Activated CD8-positive, alpha-beta memory T cell treated with anti-CD3 and anti-CD28 coated beads, Interleukin-2, amount 50 U/mL, for 24 hours (primary cell): Measurements from ENCODE around the gene BSND.

Experiments used
- DNase-seq: peaks from one replicate; pipeline ENCODE4 v3.0.0-alpha.2; 2020; ENCODE audit errors: extremely low read depth

Gene BSND

GRCh38 chr1:54975356-54976108, 23.2 kb upstream of the BSND start:
- no peak for DNase-seq

GRCh38 chr1:54976747-54977146, 22.0 kb upstream of the BSND start:
- DNase-seq: no peak

DNA sequence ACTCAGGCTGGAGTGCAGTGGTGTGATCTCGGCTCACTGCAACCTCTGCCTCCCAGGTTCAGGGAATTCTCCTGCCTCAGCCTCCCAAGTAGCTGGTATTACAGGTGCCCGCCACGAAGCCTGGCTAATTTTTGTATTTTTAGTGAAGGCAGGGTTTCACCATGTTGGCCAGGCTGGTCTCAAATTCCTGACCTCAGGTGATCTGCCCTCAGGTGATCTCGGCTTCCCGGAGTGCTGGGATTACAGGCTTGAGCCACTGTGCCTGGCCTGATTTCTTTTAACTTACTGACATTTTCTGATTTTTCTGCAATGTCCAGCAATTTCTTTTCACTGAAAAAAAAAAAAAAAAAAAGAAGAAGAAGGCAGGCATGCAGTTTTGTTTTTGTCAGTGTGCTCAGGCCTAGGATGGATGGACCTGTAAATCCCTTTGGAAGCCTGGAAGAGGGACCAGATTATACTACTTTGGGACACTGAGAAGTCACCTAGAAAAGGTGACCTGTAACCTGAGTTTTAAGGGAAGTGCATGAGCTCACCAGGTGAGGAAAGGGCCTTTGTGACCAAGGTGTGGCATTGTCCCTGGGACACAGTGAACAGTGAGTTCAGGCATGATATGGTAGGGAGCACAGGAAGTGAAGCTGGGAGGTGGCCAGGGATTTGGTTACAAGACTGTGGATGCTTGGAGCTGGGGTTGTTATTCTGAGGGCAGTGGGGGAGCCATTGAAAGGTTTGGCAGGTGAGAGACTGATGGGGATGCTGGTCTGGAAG, 21.0 kb upstream of the BSND start:
- DNase-seq: no peak

DNA sequence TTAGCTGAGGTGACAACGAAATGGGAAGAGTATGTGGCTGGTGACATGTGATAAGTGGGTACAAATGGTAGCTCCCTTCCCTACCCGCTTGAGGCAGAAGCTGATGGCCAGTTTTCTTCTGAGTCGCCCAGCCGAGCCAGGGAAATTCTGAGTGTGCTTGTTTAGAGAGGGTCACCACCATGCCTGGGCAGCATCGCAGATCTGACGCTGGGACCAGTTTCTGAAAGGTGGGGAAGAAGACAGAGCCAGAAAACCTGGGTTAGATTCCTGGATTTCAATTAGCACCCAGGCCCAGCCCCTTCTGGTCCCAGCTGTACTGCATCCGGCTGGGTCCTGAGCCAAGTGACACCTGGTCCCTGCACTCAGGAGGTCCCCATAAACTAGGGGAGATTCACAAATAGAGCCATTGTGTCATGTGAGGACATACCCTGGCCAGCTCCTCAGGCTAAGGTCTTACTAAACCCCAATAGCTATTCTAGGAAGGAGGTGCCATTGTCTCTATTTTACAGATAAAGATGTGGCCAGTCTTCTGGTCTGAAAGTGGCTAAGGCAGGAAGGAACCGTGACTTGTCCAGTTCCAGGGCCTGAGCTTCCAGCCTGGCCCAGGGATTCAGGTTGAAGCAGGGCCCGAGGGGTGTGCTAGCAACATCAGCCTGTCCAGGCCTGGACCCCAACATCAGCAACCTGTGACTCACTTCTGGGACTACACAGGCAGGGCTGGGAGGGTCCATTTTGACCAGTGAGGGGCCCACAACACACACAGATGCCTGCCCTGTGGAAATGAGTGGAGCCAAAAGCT, 20.0 kb upstream of the BSND start:
- DNase-seq: no peak

DNA sequence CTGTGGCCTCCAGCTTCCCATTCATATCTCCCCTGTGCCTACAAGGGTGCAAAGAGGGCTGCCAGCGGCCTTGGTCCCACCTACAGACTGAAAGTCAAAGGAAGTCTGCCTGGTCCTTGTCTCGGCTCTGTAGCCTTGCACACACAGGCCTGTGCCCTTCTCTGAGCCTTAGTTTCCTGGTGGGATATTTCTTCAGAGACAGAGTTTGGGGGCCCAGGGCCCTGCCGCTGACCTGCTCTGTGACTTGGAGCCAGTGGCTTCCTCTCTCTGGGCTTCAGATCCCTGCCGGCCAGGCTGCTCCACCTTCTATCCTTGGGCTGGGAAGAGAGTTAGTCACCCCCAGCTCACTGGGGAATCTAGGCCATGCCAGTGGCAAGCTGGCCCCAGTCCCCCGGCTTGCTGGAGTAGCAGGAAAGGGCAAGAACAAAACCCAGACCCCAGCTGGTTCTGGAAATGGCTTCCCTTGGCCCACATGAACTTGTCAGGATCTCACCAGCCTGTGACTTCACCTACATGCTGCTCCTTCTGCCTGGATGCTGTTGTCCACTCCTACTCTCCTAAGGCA, 19.3 kb upstream of the BSND start:
- DNase-seq: no peak

GRCh38 chr1:54980046-54980527, 18.6 kb upstream of the BSND start:
- DNase-seq: no peak

GRCh38 chr1:54980528-54981241, 18.0 kb upstream of the BSND start, which contains the start of gene TMEM61:
Gene TMEM61 (plus strand): TSS chr1:54980628. CDS start chr1:54981066, 438 bp downstream.
- no peak for DNase-seq

DNA sequence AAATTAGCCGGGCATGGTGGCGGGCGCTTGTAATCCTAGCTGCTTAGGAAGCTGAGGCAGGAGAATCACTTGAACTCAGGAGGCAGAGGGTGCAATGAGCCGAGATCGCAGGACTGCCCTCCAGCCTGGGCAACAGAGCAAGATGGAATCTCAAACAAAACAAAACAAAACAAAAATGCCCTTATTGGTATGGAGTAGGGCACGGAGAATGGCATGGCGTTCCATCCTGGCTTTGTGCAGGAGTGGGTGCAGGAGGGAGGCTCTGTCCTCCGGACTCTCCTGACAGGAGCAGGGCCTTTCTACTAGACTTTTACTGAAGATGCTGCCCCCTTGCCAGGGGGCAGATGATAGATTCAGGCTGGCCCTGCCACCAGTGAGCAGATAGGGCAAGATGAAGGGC, 17.3 kb upstream of the BSND start:
- no peak for DNase-seq

GRCh38 chr1:54982739-54983138, 16.0 kb upstream of the BSND start:
- DNase-seq: no peak

DNA sequence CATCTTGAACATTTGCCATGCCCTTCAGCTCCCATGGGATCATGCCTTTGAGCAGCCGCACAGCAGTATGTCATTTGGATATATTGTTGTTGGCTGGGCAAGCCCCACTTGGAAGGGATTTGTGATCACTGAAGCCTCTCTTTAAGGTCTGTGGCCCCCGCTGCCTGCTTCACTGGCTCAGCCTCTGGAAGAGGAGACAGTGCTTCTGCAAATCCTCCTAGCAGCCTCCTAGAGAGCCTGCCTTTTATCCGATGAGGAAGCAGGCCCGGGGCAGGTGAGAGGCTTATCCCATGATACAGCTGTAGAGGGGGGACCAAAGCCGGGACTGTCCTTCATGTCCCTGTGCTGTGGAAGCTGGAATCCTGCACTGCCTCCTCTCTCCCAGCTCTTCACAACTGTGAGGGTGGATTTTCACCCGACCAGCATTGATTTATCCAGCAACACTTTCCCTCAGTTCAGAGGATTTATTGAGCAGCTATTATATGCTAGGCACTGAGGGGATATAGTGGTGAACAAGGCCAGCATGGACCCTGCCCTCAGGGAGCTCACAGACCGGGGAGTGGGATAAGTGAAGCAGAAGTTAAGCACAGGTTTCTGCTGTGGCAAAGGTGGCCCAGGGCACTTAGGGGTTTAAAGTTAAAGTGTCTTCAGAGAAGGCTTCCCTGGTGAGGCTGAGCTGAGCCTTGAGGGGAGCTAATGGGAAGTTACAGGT, 14.4 kb upstream of the BSND start:
- DNase-seq: no peak

DNA sequence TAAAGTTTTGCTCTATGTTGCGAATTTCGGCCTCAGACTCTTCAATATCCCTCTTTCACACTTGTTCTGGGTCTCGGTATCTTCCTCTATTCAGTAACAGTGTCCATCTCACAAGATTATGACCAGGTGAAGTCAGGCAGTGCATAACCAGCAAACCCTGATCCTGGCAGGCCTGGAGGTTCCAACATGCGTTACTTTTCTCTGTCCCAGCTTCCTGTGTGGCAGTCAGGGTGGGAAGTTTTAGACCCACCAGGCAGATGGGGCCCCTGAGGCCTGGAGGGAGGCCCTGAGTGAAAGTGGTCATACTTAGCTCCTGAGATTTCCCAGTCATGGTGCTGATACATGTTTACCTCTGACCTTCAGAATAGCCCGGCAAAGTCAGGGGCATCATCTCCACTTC, 13.2 kb upstream of the BSND start:
- DNase-seq: no peak

DNA sequence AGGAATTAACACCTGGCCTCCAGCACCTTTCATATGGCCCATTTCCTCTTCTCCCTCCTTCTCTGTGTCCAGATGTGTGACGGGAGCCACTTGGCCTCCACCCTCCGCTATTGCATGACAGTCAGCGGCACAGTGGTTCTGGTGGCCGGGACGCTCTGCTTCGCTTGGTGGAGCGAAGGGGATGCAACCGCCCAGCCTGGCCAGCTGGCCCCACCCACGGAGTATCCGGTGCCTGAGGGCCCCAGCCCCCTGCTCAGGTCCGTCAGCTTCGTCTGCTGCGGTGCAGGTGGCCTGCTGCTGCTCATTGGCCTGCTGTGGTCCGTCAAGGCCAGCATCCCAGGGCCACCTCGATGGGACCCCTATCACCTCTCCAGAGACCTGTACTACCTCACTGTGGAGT, 12.7 kb upstream of the BSND start:
- no peak for DNase-seq

DNA sequence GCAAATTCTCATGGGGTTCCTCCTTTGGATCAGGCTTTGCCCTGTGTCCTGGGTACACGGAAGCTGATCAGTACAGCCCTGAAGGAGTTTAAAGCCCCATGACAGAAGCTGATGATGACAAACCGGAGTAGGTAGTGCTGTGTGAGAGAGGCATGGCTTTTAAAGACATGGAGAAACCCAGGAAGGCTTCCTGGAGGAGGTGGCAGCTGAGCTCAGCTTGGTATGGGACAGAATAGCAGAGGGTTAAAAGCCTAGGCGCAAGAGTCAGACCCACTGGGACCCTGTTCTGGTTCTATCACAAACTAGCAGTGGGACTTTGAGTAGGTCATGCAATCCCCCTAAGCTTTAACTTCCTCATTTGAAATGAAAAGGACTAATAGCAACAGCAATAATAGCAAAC, 12.2 kb upstream of the BSND start:
- no peak for DNase-seq

DNA sequence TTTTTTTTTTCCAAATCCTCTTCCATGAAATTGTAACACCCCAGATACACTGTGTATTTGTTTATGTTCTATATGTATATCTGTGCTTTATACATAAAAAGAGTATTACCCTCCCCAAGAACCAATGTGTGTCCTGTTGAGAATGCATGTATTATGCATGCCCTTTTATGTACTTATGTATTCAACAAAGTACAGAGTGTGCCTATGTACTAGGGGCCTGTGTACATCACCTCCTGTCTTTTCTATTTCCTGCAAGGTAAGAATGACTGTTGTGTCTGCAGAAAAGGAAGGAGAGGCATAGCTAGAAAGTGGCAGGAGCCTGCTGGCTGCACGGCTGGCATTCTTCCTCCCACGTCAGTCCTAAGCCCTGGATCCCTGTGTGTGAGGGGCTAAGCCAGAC, 11.3 kb upstream of the BSND start:
- no peak for DNase-seq

GRCh38 chr1:54987919-54988705, 10.6 kb upstream of the BSND start:
- DNase-seq: no peak

GRCh38 chr1:54988975-54989374, 9.8 kb upstream of the BSND start:
- no peak for DNase-seq

- no peak for DNase-seq
Observed at GRCh38 chr1:54989473-54989872, 9.3 kb upstream of the BSND start.

GRCh38 chr1:54989968-54990810, 8.5 kb upstream of the BSND start:
- DNase-seq: no peak

DNA sequence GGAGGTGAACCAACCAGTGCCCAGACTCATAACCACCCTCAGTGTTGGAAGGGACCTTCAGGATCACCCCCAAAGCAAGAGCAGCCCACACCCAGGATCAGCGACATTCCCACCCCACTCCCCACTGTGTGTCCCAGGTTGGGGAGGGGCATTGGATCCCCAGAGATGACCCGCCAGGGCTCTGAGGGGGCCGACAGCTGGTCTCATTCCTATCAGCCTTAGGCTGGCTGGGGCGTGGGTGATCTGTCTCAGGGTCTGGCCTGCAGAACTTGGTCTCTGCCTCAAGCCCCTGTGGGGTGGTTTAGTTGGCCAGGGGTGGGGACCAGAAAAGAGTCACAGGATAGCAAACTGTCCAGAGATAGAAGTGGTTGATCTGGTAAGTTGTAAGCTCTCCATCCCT, 7.8 kb upstream of the BSND start:
- no peak for DNase-seq
